ENCODE data around the gene STAM. TPM values are rescaled to one million over a fixed set of nuclear protein-coding genes. Genes with fewer than 3 reads are reported as not detected.

The STAM gene
- total RNA-seq, 1 experiment from 2014 or later = 29.3 TPM

DNA sequence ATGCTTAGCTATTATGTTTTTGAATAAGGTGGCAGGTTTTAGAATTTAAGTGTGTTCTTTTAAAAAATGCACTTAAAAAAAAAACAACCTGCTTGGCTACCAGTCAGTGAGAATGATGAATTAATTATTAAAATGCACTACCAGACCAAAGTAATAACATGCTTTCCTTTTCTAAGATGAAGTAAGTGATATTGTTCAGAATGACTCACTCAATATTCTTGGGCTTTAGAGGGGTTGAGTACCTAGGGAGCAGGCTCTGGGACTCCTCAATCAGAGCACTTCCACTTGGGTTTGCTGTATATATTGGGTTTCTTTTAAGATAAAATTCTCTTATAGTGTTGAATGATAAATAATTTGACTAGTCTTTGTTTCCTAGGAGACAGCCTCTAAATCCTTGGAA lies 8.6 kb downstream of the STAM start:
- Mint-ChIP-seq H3K4me1 (peaks cover 16 to 43% of the 10 kb centered on the region in 2 experiments), H3K36me3 (ENCODE audit: insufficient read depth in 1 of 3, low read depth in 3 of 3) (peaks cover 33 to 67% (median 45%) of the 10 kb centered on the region in 3 experiments), H3K4me3 (no peak overlapping the region), H3K27me3 (ENCODE audit: low read depth) (no peaks in the 10 kb centered on the region), H3K9me3 (peaks cover 28 to 48% of the 10 kb centered on the region in 2 experiments), H3K27ac (no peak overlapping the region)
- Histone ChIP-seq H3K9ac (ENCODE audit: extremely low read depth, insufficient read length, low read length) (no peak overlapping the region), H4K5ac (ENCODE audit: insufficient read length, low read depth, low read length) (no peak overlapping the region), H3T11ph (ENCODE audit: low read length) (no peak overlapping the region), H4K20me1 (ENCODE audit: control insufficient read depth, insufficient read depth, insufficient read length) (no peaks in the 10 kb centered on the region), H3K14ac (ENCODE audit: insufficient read depth, low read length) (no peak overlapping the region), H3K23ac (ENCODE audit: insufficient read length, low read depth, low read length) (no peak overlapping the region), H3K4ac (ENCODE audit: low read depth, low read length) (no peak overlapping the region), H3K4me1 (ENCODE audit: insufficient read depth, low read length) (peaks cover 3% of the 10 kb centered on the region; the same call in 1 of the 2 replicates), H2BK5ac (ENCODE audit: insufficient read length, low read length) (no peak overlapping the region), H3K27ac (ENCODE audit: insufficient read length, low read depth, low read length) (no peak overlapping the region), H2AFZ (ENCODE audit: low read length) (no peak overlapping the region), H2BK120ac (ENCODE audit: low read depth, low read length, poor library complexity, severe bottlenecking) (no peak overlapping the region), H3K18ac (ENCODE audit: insufficient read length, low read depth, low read length) (no peak overlapping the region), H3K23me2 (ENCODE audit: insufficient read length, low read depth, low read length, poor library complexity, severe bottlenecking) (no peaks in the 10 kb centered on the region), H3K9me3 (ENCODE audit: control insufficient read depth, low read depth, low read length) (peaks cover 13% of the 10 kb centered on the region), H4K91ac (ENCODE audit: insufficient read length, low read depth, low read length) (no peak overlapping the region), H4K8ac (replicated peaks; ENCODE audit: insufficient read length, low read depth, low read length) (no peak overlapping the region), H3K79me1 (ENCODE audit: insufficient read depth, low read depth, low read length, poor library complexity, severe bottlenecking) (peaks cover 11% of the 10 kb centered on the region), H2AK5ac (ENCODE audit: insufficient read length, low read length) (no peak overlapping the region), H3K4me2 (ENCODE audit: insufficient read depth, insufficient read length, low read length) (no peak overlapping the region), H3K27me3 (ENCODE audit: insufficient read depth, low read length) (no peaks in the 10 kb centered on the region), H3K79me2 (ENCODE audit: insufficient read depth, low read length) (peaks cover 38% of the 10 kb centered on the region; the same call in 1 of the 2 replicates), H2BK20ac (ENCODE audit: low read depth, low read length, poor library complexity, severe bottlenecking) (no peak overlapping the region), H2BK15ac (ENCODE audit: low read depth, low read length) (no peak overlapping the region), H3K56ac (ENCODE audit: insufficient read length, low read depth, low read length) (no peak overlapping the region), H2BK12ac (ENCODE audit: insufficient read length, low read depth, low read length) (no peak overlapping the region)
- TF ChIP-seq CTCF (conservative IDR thresholded peaks at IDR 0.05) = no peak
- DNase-seq = no peak

All from H9 (cell line).